Stimulated activated CD8-positive, alpha-beta memory T cell treated with anti-CD3 and anti-CD28 coated beads, Interleukin-15, amount 100 ng/mL, for 48 hours (primary cell): Measurements from ENCODE around the gene SLC22A7.
A peak's percentile ranks its signal among the peaks of the same experiment; 100 is the strongest.
"Not testable (repeated sequence)": the region's sequence is repeated elsewhere in the genome, so short reads cannot be mapped to it uniquely, and the experiment has no call there.

Experiments
- DNase-seq, 2 donors: peaks; one replicate each; pipeline ENCODE4 v3.0.0-alpha.2; 2020; ENCODE audit warnings: low read depth in 2 of 2

SLC22A7 gene

DNA sequence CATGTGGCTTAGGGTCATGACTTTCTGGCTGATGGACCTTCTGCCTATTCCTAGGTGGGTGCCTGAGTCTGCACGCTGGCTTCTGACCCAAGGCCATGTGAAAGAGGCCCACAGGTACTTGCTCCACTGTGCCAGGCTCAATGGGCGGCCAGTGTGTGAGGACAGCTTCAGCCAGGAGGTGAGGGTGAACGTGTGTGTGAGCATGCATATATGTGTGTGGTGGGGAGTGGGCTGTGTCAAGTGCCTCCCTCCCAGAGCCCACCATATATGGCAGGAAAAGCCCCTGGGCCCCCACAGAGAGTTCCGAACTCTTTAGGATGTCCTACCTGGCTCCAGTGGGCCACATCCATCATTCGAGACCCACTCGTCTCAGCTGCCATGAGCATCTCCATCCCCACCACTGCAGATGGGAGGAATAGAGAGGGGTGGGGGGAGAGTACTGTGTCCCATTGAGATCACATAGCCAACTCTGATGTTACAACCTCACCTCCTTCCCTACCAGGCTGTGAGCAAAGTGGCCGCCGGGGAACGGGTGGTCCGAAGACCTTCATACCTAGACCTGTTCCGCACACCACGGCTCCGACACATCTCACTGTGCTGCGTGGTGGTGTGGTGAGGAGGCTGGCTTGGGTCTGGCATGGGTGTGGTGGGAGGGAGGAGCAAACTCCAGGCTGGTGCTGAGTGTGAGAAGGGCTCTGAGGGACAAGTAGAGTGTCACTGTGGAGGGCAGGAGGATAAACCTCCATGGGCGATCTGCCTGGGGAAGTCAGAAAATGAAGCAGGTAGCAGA, 3.2 kb downstream of the SLC22A7 start:
- DNase-seq, result no peak

- DNase-seq, result no peak
These were observed 4.1 kb downstream of the SLC22A7 start for GRCh38 chr6:43302126-43302525.

- DNase-seq, result not testable (repeated sequence)
These were observed 4.9 kb downstream of the SLC22A7 start for GRCh38 chr6:43303006-43303405.

DNA sequence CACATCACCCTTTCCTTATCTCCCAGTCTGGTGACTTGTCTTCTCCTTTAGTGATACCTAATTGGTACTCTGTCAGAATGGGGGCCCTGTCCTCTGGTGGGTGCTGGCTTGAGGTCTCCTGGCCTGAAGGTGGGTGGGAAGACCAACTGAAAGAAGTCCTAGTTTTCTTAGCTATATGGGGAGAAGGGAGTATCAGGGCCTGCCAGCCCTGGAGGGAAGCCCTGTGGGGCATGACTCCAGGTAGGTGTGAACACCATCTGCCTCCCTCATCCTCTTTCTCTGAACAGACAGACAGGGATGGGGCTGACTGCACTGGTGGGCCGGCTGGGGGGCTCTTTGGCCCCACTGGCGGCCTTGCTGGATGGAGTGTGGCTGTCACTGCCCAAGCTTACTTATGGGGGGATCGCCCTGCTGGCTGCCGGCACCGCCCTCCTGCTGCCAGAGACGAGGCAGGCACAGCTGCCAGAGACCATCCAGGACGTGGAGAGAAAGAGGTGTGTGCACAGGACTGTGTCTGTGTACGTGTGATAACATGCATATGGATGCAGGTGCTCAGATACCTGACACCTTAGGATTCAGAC, 5.8 kb downstream of the SLC22A7 start:
- DNase-seq, result no peak

GRCh38 chr6:43304361-43304760, 6.3 kb downstream of the SLC22A7 start:
- no peak for DNase-seq

DNA sequence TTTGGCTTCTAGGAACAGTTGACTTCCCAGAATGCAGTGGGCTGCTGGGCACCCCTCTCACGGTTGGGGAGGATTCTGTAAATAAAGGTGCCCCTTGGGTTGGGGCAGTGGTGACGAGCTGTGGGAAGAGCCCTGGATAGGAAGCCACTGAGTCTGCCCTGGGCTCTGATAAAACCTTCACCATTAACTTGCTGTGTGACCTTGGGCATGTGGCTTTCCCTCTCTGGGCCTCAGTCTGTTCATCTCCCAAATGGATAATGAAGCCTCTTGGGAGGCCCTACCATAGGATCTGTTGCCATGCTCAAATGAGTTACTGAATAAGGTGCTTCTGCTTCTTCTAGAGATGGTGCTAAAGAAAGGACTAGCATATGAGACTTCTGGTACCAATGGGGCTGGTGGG, 6.8 kb downstream of the SLC22A7 start:
- DNase-seq, result no peak

DNA sequence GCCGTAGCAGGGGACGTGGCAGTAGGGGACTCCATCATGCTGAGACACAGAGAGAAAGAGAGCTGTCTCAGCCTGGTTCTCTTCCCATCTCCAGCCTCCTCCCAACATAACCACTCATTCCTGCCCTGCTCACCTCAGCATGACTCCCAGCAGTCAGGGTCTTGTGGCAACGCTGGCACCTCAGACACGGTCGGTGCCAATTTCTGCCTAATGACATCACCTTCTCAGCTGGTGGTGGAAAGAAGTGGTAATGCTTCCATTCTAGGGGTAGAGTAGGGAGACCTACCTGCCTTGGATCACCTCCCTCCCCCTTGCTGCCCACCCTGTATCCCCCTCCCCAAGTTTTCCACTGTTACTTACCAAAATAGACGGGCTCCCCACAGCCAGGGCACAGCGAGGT, 8.0 kb downstream of the SLC22A7 start:
- DNase-seq, result no peak

DNA sequence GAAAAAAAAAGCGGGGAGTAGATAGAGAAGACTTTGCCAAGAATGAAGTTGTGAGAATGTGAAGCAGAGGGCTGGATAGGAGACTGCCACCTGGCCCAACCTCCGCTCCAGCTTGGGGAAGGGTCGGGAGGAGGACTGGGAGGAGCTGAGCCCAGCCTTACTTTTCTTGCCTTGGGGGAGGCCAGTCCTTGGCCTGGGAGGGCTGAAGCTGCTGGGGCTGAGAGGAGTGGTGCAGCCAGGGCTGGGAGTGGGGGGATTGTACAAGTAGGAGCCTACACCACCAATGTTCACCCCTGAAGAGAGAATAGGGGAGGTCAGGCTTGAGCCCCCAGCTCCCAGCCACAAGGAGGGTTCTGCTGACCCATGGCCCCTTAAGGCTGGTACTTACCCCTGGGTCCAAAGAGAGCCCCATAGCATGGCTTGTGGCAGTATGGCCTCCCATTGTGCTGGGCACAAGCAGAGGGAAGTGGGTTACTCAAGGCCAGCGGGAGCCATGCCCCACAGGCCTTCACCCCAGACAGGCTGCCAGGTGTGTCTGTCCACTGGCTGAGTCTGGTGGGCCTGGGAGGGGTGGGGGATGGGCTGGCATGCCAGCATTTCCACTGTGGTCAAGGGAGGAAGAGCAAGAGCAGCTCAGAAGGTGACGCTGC, 9.5 kb downstream of the SLC22A7 start:
- no peak for DNase-seq

DNA sequence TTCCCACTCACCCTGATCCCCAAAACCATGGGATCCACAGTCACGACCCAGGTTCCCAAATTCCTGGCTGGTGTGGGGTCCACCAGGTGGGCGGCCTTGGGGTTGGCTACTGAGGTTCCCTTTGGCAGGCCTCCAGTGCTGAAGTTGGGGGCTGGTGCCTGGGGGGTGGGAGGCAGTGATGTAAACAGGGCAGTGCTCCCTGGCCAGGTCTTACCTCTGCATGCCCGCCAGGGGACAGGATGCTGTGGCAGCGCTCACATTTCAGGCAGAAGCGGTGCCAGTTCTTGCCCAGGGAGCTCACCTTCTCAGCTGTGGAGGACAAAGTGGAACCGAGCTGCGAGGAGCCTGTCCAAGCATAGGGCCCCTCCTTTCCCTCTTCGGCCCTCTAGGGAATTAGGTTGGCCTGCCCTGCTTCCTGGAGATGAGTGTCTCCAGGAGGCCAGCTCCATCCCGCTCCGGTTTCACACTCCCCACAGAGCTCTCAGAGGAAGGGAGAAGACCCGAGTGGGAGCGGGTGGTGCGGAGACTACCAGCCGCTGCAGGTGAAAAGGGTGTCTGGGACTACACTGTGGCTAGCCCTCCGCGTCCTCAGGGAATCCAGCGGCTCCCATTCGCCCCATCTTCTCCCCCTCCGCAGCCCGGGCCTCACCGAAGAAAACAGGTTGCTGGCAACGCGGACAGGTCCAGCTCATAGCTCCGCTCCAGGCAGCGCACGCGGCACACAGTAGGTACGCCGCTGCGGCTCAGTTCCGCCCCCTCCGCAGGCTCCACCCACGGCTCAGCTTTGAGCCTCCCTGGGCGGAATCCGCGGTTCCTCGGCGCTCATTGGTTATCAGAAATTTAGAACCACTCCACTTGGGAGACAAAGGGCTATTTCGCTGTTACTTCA, 10.3 kb downstream of the SLC22A7 start, which contains the start of gene CRIP3:
Gene CRIP3 (minus strand): TSS at position 726 of the 889 bp plus-strand sequence. CDS start 34 bp downstream, at position 692.
- peak; percentile 14 to 21 for DNase-seq

DNA sequence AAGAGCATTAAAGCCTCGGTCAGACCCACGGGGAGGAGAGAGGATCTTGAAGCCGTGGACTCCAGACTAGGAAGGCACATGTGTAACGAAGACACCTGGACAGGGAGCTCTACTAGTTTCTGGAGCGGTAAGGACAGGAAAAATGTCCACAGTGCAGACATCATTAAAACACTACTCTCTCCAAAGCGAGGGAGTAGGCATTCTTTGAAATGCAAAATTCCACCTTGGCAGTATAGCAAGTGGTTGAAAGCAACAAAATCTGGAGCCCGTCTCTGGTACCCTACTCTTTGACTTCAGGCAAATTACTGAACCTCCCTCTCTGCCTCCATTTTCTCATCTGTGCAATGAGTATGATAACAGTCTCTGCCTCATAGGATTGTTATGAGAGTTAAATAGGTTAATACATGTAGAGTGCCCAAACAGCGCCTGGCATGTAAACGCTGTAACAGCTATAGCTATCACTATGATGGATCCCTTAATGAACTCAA, 11.0 kb downstream of the SLC22A7 start:
- DNase-seq, result no peak

DNA sequence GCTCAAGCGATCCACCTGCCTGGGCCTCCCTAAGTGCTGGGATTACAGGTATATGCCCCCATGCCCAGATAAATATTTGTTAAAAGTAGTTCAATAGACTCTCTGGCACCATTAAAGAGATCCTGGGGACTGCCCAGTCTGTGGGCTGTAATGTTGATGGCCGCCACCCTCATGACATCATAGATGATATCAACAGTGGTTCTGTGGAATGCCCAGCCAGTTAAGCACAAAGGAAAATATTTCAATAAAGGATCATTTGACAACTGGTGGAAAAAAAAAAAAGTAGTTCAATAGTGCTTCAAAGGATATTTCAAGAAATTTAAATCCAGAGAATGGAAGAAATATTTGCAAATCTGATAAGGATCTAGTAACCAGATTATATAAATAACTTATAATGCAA, 12.1 kb downstream of the SLC22A7 start:
- no peak for DNase-seq

DNA sequence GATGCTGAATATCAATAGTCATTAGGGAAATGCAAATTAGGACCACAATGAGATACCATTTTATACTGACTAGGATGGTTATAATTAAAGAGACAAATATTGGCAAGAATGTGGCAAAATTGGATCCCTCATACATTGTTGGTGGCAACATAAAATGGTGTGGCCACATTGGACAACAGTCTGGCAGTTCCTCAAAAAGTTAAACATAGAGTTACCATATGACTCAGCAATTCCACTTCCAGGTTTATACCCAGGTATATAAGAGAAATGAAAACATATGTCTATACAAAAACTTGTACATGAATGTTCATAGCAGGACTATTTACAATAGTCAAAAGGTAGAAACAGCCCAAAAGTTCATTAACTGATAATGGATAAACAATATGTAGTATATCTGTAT, 12.6 kb downstream of the SLC22A7 start:
- DNase-seq, result no peak

GRCh38 chr6:43311666-43312065, 13.6 kb downstream of the SLC22A7 start:
- no peak for DNase-seq

GRCh38 chr6:43313813-43314212, 15.8 kb downstream of the SLC22A7 start:
- no peak for DNase-seq

- DNase-seq, result no peak
These were observed 20.0 kb downstream of the SLC22A7 start for GRCh38 chr6:43318011-43318410.

DNA sequence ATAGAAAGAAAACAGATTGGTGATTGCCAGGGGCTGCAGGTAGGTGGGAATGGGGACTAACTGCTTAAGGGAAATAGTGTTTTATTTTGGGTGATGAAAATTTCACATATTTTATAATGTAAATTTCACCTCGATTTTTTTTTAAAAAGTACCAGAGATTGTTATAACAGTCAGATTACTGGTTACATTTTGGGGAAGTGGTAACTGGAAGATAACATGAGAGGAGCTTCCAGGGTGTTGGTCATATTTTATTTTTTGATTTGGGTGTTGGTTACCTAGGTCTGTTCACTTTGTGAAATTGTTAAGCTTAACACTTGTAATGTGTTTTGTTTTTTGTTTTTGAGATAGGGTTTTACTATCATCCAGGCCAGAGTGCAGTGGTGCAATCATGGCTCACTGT, 27.8 kb downstream of the SLC22A7 start:
- no peak for DNase-seq

- no peak for DNase-seq
These were observed 30.5 kb downstream of the SLC22A7 start for GRCh38 chr6:43328528-43328927.

- DNase-seq, result no peak
These were observed 33.4 kb downstream of the SLC22A7 start for GRCh38 chr6:43331470-43331869.

GRCh38 chr6:43331891-43332290, 33.8 kb downstream of the SLC22A7 start:
- no peak for DNase-seq

GRCh38 chr6:43334466-43335095, 36.5 kb downstream of the SLC22A7 start:
- DNase-seq, result no peak

DNA sequence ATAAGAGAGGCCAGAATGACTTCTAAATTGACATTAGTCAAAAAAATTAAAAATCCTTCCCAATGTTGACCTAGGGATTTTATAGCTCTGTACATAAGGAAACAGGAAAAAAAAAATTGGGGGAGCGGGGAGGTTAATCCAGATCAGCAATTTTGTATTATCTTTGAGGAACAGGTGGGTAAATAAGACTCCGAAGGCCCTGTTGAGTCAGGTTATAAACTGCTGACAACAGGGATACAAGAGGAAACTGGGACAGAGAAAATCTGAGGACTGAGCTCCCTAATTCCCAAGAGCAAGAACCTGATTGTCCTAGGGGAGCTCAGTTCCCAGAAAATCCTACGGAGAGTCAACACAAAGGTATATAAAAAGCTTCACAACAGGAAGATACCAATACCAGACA, 37.4 kb downstream of the SLC22A7 start:
- no peak for DNase-seq
